H4 (cell line): ENCODE measurements around the gene PGBD4. TPM values are rescaled to one million over a fixed set of nuclear protein-coding genes. Genes with fewer than 3 reads are reported as not detected.

Source experiments
- DNase-seq: peaks from one replicate; pipeline ENCODE4 v3.0.0-alpha.2; 2015; ENCODE audit warnings: low spot score
- total RNA-seq: library from RNA; depleted of rRNA; stranded (reverse); fragments of >200 nt; shearing (Covaris generic); gene quantifications from 2 replicates; pipeline ENCODE4 v1.2.3, GENCODE V29; 2014; rRNA removed

Gene PGBD4
- 1.0 and 1.4 TPM in 2 replicates for total RNA-seq

DNA sequence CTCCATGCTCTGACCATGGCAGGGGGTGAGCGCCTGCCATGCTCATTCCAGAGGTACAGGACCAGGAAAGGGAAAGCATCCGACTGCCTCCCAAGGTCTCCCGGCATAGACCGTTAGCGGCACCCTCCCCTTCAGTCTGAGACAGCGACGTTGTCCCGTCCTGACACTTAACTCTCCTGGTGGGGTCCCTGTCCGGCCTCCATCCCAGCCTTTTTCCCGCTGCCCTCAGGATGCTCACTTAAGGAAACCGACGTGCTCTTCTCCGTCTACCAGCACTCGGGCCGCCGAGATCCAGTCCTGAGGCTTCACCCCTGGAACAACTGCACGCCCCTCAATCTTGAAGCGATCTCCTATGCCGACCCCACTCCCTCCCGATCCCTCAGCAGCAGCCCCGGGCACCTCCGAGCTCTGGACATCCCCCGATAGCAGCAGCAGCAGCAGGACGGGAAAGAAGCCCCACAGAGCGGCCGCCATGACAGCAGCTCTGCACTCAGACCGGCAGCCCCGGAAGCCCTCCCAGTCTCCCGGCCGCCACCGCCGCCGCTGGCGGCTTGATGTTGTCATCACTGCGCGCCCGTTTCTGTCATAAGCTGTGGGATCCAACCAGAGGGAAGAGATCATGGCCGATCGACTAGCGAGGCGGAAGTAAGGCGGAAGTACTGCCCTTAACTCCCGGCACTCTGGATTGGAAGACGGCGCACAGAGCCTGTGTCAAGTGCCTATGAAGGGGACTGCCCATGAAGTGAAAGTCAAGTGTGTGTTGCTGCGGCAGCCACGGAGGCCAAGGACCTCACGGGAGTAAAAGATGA is at the start of gene PGBD4, which contains the start of gene EMC7:
Gene PGBD4 (plus strand): TSS at position 718 of the 809 bp plus-strand sequence. CDS start 449 bp downstream, outside the sequence.
Gene EMC7 (minus strand): TSS at position 497 of the 809 bp plus-strand sequence. CDS start 23 bp downstream, at position 474.
- peak; percentile 99 for DNase-seq

DNA sequence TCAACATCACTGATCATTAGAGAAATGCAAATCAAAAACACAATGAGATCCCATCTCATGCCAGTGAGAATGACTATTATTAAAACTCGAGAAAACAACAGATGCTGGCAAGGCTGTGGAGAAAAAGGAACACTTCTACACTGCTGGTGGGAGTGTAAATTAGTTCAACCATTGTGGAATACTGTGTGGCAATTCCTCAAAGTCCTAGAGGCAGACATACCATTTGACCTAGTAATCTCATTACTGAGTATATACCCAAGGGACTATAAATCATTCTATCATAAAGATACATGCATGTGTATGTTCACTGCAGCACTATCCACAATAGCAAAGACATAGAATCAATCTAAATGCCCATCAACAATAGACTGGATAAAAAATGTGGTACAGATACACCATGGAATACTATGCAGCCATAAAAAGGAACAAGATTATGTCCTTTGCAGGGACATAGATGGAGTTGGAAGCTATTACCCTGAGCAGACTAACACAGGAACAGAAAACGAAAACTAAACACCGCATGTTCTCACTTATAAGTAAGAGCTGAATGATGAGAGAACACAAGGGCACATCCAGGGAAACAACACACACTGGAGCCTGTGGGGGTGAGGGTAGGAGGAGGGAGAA is 47.7 kb upstream of the PGBD4 start:
- DNase-seq, result no peak

DNA sequence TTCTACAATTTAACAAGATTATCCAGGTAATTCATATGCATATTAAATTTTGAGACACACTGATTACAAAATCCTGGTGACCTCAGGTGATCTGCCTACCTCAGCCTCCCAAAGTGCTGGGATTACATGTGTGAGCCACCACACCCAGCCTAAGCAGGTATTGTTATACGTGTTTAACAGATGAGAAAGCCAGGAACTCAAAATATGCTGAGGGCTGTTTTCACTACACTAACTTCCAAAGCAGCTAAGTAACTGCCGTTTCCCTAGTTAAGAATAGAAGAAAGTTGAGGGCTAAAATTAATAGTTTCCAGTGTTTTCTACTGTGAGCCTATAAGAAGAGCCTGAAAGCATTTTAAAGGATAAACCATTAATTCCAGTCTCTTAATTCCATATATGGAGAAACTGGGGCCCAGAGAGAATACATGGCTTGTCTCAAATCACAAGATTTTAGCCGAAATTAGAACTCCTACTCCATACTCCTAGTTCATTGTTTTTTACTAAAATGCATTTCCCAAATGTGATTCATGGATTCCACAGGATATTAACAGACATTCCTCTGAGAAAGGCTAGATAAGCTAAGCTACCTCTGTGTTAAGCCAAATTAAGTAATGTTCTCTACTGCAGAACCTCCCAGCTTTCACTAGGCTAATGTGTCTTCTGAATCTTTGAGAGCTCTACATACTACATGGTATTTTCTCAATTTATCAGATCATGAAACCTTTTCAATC is 45.9 kb upstream of the PGBD4 start:
- DNase-seq, result peak; percentile 38

DNA sequence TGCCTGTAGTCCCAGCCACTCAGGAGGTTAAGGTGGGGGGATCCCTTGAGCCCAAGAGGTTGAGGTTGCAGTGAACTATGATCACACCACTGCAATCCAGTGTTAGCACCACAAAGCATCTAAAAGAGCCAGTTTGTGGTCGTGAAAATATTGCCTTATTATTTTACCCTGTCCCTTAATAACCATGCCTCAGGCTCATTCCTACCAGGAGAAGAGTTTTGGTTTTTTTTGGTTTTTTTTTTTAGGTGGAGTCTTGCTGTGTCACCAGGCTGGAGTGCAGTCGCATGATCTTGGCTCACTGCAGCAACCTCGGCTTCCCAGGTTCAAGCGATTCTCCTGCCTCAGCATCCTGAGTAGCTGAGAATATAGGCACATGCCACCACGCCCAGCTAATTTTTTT is 45.0 kb upstream of the PGBD4 start:
- DNase-seq, result no peak

DNA sequence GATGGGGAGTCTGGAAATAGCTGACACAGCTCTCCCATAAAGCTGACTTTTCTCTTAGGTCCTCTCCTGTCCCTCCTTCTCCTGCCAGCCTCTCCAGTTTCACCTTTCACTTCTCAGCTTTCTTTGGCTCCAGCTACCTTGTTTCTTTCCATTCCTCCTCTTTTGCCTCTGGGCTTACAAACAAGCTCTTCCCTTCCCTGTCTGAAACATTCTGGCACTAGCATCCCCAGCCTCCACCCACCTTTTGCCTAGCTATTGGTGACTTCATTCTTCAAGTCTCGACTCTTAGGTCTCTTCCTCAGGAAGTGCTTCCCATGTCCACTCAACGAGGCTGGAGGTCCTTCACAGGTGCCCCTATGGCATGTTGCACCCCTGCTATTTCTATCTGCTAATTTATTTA is 42.4 kb upstream of the PGBD4 start:
- no peak for DNase-seq

DNA sequence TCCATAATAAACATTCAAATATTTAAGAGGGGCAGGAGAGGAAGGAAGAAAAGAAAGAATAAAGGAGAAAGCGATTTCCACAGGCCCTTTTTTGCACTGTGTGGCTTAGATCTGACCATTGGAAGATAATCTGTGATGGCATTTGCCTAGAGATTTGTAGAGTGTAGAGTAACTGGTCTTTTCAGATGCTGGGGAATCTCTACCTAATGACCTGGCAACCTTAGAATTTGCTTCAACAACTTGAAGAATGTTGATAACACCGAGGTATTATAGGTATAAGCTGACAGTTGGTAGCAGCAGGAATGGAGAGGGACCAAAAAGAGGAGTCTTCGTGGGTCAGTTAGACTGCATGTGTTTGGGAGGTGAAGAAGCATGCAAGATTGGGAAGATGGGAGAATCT is 41.9 kb upstream of the PGBD4 start:
- no peak for DNase-seq

DNA sequence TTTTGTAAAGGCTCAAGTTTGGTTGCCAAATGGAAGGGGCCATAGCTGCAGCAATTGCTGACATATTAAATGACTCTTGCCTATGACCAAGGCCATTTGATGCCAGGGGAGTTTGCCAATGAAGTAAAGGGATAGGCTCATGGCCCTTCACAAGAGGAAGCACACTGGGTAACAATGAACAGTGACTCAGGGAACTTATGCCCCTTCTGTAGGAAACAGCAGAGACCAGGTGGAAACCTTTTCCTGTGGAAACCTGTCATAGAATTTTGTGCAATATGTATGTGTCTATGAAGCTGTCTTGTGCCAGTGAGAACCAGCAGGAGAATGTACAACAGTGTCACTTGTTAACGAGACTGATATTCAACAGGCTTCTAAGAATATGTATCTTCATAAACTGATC is 37.4 kb upstream of the PGBD4 start:
- DNase-seq, result no peak

DNA sequence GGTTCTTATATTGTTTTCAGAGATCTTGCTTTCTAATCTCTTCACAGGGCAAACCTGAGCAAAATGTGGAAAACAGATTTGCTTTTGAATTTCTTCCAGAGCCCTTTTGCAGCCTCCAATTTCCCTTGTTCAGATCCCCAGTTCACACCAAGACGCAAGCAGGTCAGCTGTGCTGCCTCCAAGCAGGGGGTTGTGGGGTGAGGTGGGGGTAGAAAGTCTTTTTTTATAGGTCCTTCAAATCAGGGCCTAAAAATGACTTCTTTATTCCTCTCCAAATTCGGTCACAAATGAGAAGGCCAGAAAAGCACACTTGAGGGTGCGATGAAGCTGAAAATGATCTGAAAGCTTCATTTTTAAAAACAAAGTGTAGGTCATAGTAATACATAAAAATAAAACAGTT is 36.6 kb upstream of the PGBD4 start:
- DNase-seq, result no peak

DNA sequence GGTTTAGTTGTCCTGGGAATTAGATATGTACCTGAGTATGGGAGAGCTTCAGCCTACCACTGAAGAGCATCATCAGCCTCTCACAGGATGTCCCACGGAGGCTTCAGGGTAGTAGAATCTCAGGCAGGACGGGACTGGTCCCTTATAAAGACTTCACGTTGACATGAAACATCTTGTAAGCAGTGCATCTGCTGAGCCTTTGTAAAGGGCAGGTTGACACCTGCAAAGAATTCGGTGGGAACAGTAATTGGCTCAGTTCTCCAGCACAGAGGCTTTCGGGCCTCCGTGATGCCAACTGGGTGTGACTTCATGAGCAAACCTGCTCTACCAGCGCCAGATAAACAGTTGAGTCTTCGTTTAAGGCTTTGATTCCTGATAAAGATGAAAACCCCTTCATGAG is 35.9 kb upstream of the PGBD4 start:
- no peak for DNase-seq

DNA sequence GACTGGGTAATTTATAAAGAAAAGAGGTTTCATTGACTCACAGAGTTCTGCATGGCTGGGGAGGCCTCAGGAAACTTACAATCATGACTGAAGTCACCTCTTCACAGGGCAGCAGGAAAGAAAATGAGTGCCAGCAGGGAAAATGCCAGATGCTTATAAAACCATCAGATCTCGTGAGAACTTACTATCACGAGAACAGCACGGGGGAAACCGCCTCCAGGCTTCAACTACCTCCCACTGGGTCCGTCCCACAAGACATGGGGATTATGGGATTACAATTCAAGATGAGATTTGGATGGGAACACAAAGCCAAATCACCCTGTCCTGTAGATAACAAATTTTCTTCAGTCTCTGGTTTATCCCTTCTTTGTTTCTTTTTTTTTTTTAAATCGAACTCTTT is 31.9 kb upstream of the PGBD4 start:
- no peak for DNase-seq

DNA sequence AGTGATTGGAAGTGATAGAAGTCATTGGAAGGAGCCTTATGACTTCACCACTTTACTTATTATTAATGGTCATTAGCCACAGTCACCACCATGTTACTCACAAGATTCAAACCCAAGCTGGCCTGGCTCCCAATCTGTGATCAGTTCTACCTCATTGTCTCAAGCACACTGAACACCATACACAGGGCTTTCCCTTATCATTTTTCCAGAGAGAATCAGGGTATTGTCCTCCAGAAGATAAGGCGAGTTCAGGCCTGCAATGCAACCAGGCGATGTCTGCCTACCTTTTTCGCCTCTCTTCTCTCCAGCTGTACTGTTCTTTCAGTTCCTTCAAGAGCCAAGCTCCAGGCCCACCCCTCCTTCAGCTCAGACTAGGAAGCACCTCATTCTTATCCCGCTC is 25.1 kb upstream of the PGBD4 start:
- no peak for DNase-seq

DNA sequence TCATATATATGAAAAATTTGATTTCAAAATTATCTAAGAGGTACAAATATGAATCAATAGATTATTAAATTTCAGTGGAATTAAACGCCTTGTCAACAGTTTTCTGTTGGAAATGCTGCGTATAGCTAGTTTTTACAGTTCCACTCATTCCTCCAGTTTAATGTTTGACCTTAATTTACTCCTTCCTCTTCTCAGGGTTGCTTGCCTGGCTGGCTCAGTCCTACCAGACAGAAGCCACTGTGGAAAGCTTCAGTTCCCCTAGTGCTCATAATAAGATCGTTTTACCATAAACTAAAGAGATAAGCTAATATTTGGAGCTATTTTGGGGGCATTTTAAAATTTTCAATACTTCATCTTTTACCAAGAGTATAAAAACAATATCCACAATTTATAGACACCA is 23.0 kb upstream of the PGBD4 start:
- no peak for DNase-seq

DNA sequence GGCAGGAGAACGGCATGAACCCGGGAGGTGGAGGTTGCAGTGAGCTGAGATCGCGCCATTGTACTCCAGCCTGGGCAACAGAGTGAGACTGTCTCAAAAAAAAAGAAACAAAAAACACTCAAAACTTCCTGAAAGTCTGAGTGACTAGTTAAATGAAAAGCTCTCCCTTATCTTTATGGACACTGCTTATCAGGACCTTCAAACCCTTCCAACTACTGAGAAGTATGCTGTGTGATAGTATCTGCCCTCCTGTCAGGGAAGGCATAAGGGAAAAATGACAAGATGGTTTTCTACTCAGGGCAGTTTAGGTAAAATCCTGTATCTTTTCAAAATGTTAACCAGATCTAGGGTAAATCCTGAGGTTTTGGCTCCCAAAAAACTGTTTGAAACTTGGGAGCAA is 22.0 kb upstream of the PGBD4 start:
- no peak for DNase-seq

DNA sequence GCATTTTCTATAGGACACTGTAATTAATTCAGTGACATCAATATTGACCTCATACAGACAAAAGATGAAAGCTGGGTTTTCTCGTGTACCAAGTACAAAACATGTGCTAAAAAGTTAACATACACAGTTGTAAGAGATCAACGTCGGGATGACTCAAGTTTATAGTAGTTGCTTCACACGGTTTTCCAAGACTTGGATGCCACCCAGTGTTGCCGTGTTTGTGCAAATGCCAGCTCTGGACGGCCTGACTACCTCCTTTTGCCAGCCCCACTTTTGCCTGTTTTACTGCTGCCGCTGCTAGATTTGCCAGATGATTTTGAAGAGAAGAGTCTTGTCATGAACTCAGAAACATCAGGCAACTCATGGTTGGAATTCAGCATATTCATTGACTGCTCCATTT is 17.8 kb upstream of the PGBD4 start:
- DNase-seq, result peak; percentile 76

DNA sequence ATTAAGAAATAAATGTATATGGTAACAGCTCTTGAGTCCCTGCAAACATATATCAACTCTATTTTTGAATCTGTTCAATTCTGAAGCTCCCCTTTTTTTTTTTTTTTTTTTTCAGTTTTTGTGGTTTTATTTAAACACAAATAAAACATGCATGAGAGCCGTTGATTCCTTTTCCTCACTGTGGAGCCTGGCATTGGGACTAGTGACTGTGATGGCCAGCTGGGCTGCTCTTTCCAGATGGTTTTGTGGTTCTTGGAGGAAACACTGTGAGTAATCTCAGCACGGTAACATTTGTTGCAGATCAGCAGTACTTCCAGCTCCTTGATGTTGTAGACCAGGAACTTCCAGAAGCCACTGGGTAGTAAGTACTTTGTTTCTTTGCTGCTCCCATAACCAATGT is 16.1 kb upstream of the PGBD4 start:
- DNase-seq, result peak; percentile 48

DNA sequence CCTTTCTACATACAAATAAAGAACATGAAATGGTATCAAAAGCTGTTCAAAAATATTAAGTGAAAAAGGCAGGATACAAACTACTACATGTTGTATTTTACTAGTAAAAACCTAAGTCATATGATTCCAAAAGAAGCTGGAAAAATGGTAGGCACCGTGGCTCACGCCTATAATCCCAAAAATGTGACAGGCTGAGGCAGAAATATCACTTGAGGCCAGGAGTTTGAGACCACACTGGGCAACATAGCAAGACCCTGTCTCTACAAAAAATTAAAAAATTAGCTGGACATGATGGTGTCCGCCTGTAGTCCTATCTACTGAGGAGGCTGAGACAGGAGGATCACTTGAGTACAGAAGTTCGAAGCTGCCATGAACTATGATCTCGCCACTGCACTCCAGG is 2.0 kb upstream of the PGBD4 start:
- no peak for DNase-seq

DNA sequence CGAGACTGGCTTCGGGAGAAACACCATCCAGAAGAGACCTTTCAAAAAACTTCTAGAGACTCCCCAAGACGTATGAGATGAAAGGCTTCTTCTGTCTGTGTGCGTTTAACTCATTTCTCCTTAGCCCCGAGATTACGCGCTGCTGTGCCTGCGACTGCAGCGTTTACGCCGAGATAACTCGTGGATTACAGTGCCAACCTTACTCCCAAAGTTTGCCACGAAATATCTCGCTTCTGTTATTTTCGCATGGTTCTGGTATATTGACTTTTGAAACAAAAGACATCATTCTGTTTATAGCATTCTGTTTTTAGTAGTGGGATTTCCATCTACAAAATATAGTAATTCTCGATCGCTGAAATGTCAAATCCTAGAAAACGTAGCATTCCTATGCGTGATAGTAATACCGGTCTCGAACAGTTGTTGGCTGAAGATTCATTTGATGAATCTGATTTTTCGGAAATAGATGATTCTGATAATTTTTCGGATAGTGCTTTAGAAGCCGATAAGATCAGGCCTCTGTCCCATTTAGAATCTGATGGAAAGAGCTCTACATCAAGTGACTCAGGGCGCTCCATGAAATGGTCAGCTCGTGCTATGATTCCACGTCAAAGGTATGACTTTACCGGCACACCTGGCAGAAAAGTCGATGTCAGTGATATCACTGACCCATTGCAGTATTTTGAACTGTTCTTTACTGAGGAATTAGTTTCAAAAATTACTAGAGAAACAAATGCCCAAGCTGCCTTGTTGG is 467 bp downstream of the PGBD4 start:
- DNase-seq, result no peak

DNA sequence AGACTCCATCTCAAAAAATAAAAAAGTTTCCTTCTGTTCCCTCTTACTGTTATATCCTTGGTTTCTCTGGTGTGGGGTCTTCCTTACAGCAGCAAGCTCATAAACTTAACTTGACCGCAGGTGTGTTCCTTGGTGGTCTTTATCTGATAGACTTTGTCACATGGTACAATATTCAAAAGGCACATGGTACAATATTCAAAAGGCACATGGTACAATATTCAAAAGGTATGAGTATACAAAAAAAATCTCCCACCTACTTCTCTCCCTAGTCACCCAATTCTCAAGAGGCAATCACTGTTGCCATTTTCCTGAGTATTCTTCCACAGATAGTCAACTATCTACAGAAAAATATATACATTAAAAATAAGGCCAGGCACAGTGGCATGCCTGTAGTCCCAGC is 4.5 kb downstream of the PGBD4 start:
- DNase-seq, result no peak

DNA sequence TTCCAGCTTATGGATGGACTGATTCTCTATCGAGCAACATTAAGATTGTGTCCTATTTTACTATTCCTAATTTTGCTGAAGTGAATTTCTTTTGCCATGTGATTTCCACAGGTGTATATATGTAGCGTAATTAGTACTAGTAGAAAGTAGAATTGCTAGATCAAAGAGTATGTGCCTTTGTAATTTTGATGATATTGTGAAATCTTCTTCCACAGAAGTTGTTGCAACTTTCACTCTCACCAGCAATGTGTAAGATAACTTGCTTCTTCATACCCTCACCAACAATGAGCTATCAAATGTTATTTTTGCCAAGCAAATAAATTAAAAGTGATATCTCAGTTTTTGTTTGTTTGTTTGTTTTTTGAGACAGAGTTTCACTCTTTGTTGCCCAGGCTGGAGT is 5.4 kb downstream of the PGBD4 start:
- DNase-seq, result no peak

DNA sequence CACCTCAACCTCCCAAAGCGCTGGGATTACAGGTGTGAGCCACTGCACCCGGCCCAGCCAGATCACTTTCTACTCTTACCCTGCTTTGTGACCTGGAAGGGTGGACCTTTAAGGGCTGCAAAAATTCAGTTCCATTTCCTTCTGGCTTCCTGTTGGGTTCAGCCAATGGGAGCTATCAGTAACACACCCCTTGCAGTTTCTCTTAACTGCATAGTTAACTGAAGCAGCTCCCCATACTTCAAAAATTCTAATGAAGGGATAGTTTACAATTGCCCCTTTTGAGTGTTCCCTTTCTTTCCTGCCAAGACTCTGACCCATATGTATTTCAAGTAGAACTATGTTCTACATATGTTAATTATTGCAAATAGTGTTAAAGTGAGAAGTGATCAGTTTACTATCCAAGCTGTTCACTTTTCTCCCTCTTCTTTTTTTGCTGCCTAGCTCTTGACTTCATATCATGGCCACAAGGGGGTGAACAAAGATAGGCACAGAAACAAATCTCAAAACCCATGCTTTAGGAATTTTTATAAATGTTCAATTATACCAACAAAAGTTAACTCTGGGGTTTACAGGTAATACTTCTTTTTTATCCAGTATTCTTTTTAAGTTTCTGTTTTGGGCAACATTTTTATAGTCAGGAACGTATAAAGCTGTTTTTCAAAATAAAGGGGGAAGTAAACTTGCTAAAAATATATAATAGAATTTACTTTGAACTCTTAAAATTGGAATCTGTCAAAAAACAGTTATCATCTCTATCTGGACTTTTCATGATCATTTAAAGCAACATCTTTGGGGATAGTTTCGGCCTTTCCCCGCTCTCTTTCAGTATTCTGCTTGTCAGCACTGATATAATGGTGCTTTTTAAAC is 8.1 kb downstream of the PGBD4 start:
- DNase-seq, result peak; percentile 18

DNA sequence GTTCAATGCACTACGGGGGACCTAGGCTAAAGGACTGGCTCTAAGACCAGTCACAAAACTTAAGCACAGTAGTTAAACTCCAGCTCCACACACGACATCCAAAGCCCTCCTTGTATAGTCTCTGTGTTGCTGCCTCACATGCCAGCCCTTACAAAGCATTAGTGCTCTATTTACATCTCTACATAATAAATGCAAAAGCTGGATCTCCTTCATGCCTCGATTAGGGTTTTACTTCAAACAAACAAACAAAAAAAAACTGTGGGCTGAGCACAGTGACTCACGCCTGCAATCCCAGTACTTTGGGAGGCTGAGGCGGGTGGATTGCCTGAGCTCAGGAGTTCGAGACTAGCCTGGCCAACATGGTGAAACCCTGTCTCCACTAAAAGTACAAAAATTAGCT is 9.6 kb downstream of the PGBD4 start:
- DNase-seq, result no peak
